BJ (cell line): ENCODE data around the gene IGFBP2. TPM values are rescaled to one million over a fixed set of nuclear protein-coding genes. Genes with fewer than 3 reads are reported as not detected.

Experiments
- CTCF ChIA-PET: fragments of 350-600 bp; formaldehyde crosslinking; extraction: SDS; loops from one replicate; lab custom pipeline; 2021; ENCODE audit warnings: antibody characterized with exemption, inconsistent platforms; lab: Yijun Ruan, JAX
- POLR2A ChIA-PET: fragments of 300-600 bp; sonication (Branson Sonifier 250); formaldehyde crosslinking; extraction: SDS; loops from one replicate; lab custom pipeline; 2021; ENCODE audit warnings: antibody characterized with exemption; lab: Charles Lee
- DNase-seq: peaks from one replicate; pipeline ENCODE4 v3.0.0-alpha.2; 2011; ENCODE audit warnings: low read depth
- H3K27me3 ChIP-seq: 2 replicates; pipeline ENCODE4 v1.6.0; 2011; ENCODE audit warnings: low read length; ENCODE audit not compliant: control insufficient read depth, insufficient read depth
- H3K36me3 ChIP-seq: 2 replicates; pipeline ENCODE4 v1.5.1; 2011; ENCODE audit warnings: low read length; ENCODE audit not compliant: control insufficient read depth, insufficient read depth
- H3K4me3 ChIP-seq: 2 replicates; pipeline ENCODE4 v1.5.1; 2011; ENCODE audit warnings: low read depth, mild to moderate bottlenecking, control low read depth, low read length
- CTCF ChIP-seq: IDR thresholded peaks from 2 replicates; pipeline ENCODE4 v1.5.1; 2011; ENCODE audit warnings: low read depth, mild to moderate bottlenecking, control low read depth, inconsistent platforms, low read length, moderate library complexity; ENCODE audit not compliant: insufficient read depth
- polyA plus RNA-seq: library from polyadenylated mRNA; depleted of rRNA; stranded (reverse); fragments of >200 nt; gene quantifications from 2 replicates; pipeline ENCODE4 v1.2.3, GENCODE V29; 2011

Gene IGFBP2
- polyA plus RNA-seq, 1 experiment: 142 TPM

GRCh38 chr2:216657980-216658379 lies 24.8 kb downstream of the IGFBP2 start:
- TF ChIP-seq CTCF: no peak
- ChIA-PET CTCF (interaction anchor here (0.9 to 23.2 kb wide), 3 partner anchors 9 to 641 kb away, joined by 3 to 531 read pairs (median 27); no protein-coding TSS in a partner anchor), POLR2A (no interaction called here)
- Histone ChIP-seq H3K36me3 (no peaks in the 10 kb centered on the region; the same call in 1 of the 2 replicates), H3K4me3 (no peak overlapping the region), H3K27me3 (no peaks in the 10 kb centered on the region)
- no peak for DNase-seq

- Histone ChIP-seq H3K27me3 (no peaks in the 10 kb centered on the region), H3K4me3 (no peak overlapping the region), H3K36me3 (no peaks in the 10 kb centered on the region; the same call in 1 of the 2 replicates)
- no peak for TF ChIP-seq CTCF
- POLR2A ChIA-PET: interaction anchor here (0.6 kb wide), 1 partner anchor 103 kb away, joined by 3 read pairs; no protein-coding TSS in a partner anchor
- no peak for DNase-seq
- CTCF ChIA-PET: interaction anchor here (0.9 to 23.2 kb wide), 3 partner anchors 8 to 642 kb away, joined by 3 to 531 read pairs (median 27); no protein-coding TSS in a partner anchor
Observed at GRCh38 chr2:216658757-216659156, 25.5 kb downstream of the IGFBP2 start.

- Histone ChIP-seq H3K36me3 (no peaks in the 10 kb centered on the region; the same call in 1 of the 2 replicates), H3K27me3 (no peaks in the 10 kb centered on the region), H3K4me3 (no peak overlapping the region)
- DNase-seq: no peak
- ChIA-PET POLR2A (no interaction called here), CTCF (interaction anchor here (1.0 to 23.2 kb wide), 3 partner anchors 7 to 138 kb away, joined by 3 to 531 read pairs (median 27); no protein-coding TSS in a partner anchor)
- no peak for TF ChIP-seq CTCF
Observed at GRCh38 chr2:216659276-216659675, 26.1 kb downstream of the IGFBP2 start.

GRCh38 chr2:216660496-216660895 lies 27.3 kb downstream of the IGFBP2 start:
- TF ChIP-seq CTCF: no peak
- H3K36me3 ChIP-seq: no peaks in the 10 kb centered on the region; the same call in 1 of the 2 replicates
- CTCF ChIA-PET: interaction anchor here (0.9 to 23.2 kb wide), 2 partner anchors 139 to 154 kb away, joined by 3 to 531 read pairs; no protein-coding TSS in a partner anchor
- no peak for DNase-seq
- H3K27me3 ChIP-seq: no peaks in the 10 kb centered on the region
- no peak overlapping the region for H3K4me3 ChIP-seq
- POLR2A ChIA-PET: no interaction called here

- no peak for DNase-seq
- H3K27me3 ChIP-seq: no peaks in the 10 kb centered on the region
- CTCF ChIA-PET: interaction anchor here (0.9 to 23.2 kb wide), 3 partner anchors 9 to 155 kb away, joined by 3 to 531 read pairs (median 6); no protein-coding TSS in a partner anchor
- POLR2A ChIA-PET: no interaction called here
- no peak overlapping the region for H3K4me3 ChIP-seq
- H3K36me3 ChIP-seq: no peaks in the 10 kb centered on the region; the same call in 1 of the 2 replicates
- TF ChIP-seq CTCF: no peak
Observed at GRCh38 chr2:216661051-216661450, 27.8 kb downstream of the IGFBP2 start.
